ENCODE measurements around the gene ARMC12.

DNA sequence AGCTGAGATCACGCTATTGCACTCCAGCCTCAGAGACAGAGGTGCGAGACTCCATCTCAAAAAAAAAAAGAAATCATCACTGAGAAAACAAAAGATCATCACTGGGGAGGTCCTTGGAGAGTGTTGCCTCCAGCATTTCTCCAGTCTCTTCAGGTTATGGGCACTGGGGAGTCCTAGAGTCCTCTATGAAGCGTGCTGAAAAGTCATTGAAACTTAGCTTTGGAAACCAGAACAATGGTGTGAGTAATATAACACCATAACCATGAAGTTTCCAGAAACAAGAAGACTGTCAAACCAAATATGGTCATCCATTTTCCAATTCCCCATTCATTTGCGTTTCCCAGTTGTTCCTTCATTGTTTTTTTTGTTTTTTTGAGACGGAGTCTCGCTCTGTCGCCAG is 13.7 kb downstream of the ARMC12 start:
- TF ChIP-seq POLR2A (IDR thresholded peaks at IDR 0.05) = no peak
- TF ChIP-seq, protein P1, sequence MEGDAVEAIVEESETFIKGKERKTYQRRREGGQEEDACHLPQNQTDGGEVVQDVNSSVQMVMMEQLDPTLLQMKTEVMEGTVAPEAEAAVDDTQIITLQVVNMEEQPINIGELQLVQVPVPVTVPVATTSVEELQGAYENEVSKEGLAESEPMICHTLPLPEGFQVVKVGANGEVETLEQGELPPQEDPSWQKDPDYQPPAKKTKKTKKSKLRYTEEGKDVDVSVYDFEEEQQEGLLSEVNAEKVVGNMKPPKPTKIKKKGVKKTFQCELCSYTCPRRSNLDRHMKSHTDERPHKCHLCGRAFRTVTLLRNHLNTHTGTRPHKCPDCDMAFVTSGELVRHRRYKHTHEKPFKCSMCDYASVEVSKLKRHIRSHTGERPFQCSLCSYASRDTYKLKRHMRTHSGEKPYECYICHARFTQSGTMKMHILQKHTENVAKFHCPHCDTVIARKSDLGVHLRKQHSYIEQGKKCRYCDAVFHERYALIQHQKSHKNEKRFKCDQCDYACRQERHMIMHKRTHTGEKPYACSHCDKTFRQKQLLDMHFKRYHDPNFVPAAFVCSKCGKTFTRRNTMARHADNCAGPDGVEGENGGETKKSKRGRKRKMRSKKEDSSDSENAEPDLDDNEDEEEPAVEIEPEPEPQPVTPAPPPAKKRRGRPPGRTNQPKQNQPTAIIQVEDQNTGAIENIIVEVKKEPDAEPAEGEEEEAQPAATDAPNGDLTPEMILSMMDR (IDR thresholded peaks at IDR 0.05) = no peak
